Daoy (cell line): ENCODE results near the gene COX7A2. TPM values are rescaled to one million over a fixed set of nuclear protein-coding genes. Genes with fewer than 3 reads are reported as not detected.
A peak's percentile ranks its signal among the peaks of the same experiment; 100 is the strongest.

Experiments used
- DNase-seq: peaks from one replicate; pipeline ENCODE4 v3.0.0-alpha.2; 2015; ENCODE audit warnings: low read depth
- total RNA-seq: library from RNA; depleted of rRNA; stranded (reverse); fragments of >200 nt; shearing (Covaris generic); gene quantifications from 2 replicates; pipeline ENCODE4 v1.2.3, GENCODE V29; 2014

The COX7A2 gene
- total RNA-seq, 1 experiment from 2014 or later, result 801 TPM

GRCh38 chr6:75268121-75268987, 24.8 kb upstream of the COX7A2 start:
- peak; percentile 64 for DNase-seq

GRCh38 chr6:75267461-75267860, 23.9 kb upstream of the COX7A2 start:
- no peak for DNase-seq

DNA sequence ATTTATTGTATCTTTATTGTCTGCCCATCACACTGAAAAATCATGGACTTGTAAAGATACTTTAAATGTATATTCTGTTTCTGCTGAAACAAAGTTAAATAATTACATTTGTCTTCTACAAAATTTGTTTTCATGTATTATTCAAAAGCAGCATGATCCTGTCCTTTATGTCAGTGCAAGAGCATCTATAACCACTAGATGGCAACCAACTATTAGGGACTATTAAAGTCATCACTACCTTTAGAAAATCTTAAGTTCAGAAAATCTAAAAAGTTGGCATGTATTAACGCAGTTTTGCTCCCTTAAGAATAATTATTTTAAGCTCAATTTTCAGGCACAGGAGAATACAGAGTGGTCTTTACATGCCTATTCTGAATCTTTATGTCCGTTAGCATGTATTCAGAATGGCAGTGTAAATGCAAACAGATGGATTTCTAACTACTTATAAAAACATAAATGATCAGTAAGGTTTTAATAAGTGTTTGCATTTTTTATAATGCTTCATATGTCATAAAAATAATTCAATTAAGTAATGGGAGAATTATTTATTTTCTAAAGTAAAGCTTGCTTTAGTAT, 23.2 kb upstream of the COX7A2 start:
- peak; percentile 24 for DNase-seq

GRCh38 chr6:75263401-75263750, 19.8 kb upstream of the COX7A2 start:
- DNase-seq, result no peak

DNA sequence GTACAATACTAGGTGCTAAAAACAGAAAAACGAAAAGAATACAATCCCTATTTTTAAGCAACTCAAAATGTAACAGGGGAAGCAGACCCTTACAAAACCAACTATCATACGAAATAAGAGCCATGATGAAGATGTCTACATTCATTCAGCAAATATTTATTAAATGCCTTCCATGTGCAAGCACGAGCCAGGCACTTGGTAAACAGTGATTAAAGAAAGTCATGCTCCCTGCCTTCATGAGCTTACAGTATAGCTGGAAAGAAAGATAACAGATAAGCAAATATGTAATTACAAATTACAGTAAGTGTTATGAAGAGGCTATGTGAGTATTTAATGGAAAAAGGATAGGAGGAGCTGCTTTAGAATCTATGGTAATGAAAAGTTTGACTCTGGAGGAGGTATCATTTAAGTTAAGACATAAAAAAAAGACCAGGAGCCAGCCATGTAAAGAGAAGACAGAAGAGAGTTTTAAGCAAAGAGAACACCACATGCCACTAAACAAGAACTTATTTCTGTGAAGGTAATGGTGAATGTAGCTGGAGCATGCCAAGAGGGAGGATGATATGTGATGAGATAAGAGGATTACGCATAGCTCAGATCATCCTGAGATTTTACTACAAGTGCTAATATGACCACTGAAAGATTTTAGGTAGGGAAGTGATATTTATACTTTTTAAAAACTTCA, 19.3 kb upstream of the COX7A2 start:
- DNase-seq, result no peak

- no peak for DNase-seq
Observed at GRCh38 chr6:75261299-75261698, 17.7 kb upstream of the COX7A2 start.

GRCh38 chr6:75257343-75258087, 13.9 kb upstream of the COX7A2 start:
- no peak for DNase-seq

DNA sequence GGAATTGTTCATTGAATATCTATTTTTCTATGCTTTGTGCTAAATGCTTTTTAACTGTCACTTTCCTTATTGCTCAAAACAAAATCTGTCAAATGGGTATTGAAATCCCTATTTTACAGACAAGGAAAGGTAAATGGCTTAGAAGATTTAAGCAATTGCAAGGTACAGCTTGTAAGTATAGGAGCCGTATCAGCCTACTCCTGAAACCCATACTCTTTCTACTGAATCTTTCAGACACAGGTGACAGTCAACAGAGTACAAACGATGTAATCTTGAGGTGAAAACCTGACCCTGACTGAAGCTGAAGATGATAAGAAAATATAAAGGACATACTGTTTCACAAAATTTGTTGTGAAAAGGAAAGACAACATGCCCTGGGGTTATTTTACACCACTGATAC, 7.0 kb upstream of the COX7A2 start:
- DNase-seq, result no peak

- DNase-seq, result no peak
Observed at GRCh38 chr6:75249837-75250236, 6.2 kb upstream of the COX7A2 start.

DNA sequence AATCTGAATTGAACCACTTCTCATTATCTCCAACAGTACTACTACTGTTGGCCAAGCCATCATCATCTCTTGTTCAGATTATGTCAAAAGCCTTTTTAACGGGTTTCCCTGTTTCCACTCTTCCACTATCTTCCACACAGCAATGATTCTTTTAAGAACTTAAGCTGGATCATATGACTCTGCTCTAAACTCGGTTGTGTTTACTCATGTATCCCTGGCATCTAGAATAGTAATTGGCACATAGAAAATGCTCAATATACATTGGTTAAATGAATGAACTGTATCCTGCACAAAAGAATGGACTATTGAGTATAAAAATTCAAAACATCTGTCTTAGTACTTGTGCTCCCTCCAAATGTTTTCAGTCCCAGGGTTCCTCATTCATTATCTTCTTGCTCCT, 2.8 kb upstream of the COX7A2 start:
- DNase-seq, result no peak

GRCh38 chr6:75244063-75244584, 523 bp upstream of the COX7A2 start:
- peak; percentile 17 for DNase-seq

- no peak for DNase-seq
Observed at GRCh38 chr6:75236630-75237029, 7.0 kb downstream of the COX7A2 start.

- no peak for DNase-seq
Observed at GRCh38 chr6:75235271-75235670, 8.3 kb downstream of the COX7A2 start.

GRCh38 chr6:75234126-75234865, 9.3 kb downstream of the COX7A2 start:
- DNase-seq, result no peak

DNA sequence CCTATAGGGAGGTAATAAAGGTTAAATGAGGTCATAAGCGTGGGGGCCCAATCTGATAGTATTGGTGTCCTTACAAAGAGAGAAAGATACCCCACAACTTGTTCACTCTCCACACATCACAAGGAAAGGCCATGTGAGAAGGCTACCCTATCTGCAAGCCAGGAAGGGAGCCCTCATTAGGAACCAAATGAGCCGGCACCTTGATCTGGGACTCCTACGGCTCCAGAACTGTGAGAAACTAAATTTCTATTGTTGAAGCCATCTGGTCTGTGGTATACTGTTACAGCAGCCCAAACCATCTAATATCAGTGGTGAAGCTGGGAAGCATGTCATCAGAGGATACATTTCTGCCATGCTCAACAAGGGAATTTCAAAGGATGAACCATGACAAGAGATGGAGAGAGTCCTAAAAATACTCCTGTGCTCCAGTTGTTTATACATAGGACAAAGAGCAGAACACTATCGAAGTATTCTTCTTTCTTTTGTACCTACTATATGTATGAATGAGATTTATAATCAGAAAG, 10.4 kb downstream of the COX7A2 start:
- no peak for DNase-seq

- DNase-seq, result peak; percentile 54
Observed at GRCh38 chr6:75230484-75231325, 12.9 kb downstream of the COX7A2 start.

- DNase-seq, result no peak
Observed at GRCh38 chr6:75224303-75224926, 19.2 kb downstream of the COX7A2 start.

DNA sequence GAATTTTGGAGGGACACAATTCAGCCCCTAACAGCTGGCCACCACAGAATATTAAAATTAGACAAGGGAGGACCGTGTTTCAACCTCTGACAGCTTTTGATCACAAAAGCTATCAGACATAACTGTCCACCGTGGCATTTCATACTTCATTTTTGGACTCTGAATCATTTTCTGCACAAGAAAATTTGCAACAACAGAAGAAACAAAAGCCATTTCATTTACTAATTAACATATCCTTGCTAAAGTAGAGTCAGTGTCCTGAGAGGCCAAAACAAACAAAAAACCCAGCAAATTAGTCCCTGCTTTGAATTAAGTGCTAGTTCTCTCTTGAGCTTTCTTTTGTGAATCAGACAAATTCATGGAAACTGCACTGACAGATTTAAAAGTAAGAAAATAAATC, 20.2 kb downstream of the COX7A2 start:
- no peak for DNase-seq

DNA sequence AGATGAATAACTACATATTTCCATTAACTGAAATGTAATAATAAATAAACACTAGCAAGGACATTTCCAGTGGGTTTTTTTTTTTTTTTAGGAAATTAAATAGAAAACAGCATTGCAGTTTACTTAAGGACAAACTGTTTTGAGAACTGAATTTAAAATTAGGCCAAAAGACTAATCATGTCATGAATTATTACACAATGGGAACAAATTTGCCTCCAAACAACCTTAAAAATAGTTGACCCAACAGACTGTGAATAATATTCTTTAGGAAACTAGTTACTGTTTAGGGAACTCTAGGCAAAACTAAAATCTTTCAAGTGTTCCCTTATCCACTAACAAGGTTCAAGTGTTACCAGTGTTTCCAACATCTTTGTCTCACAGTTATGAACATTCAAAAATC, 21.3 kb downstream of the COX7A2 start:
- DNase-seq, result no peak

DNA sequence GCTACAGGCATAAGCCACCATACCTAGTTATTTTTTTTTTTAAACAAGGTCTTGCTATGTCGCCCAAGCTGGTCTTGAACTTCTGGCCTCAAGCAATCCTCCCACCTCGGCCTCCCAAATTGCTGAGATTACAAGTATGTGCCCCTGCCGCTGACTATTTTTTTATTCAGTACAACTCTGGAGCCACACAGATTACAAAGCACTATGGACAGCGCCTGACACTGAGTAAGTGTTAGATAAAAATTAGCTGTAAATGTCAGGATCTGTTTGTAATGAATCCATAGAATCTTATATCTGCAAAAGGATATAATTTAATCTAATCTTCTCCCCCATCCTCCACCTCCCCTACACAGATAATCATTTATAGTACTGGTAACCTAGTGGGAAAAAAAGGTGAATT, 22.5 kb downstream of the COX7A2 start:
- no peak for DNase-seq
